ENCODE data around the gene FAM162A.
A peak's percentile ranks its signal among the peaks of the same experiment; 100 is the strongest.
"Not testable (repeated sequence)": the region's sequence is repeated elsewhere in the genome, so short reads cannot be mapped to it uniquely, and the experiment has no call there.

FAM162A gene

GRCh38 chr3:122364490-122364889, 19.5 kb upstream of the FAM162A start:
- H2AFZ ChIP-seq (ENCODE audit: low read depth, low read length) = no peak overlapping the region
- no peaks in the 10 kb centered on the region for H3K27me3 ChIP-seq (ENCODE audit: insufficient read depth, low read length)
- no peaks in the 10 kb centered on the region for H3K4me1 ChIP-seq (ENCODE audit: insufficient read depth, low read length)
- no peaks in the 10 kb centered on the region for H3K9me3 ChIP-seq (ENCODE audit: low read length)
- peaks cover 53% of the 10 kb centered on the region for H3K36me3 ChIP-seq (ENCODE audit: insufficient read depth, low read length)
- H3K4me3 ChIP-seq (ENCODE audit: low read length) = no peak overlapping the region

- peaks cover 56% of the 10 kb centered on the region for H3K36me3 ChIP-seq (ENCODE audit: insufficient read depth, low read length)
- H3K9me3 ChIP-seq (ENCODE audit: low read length) = no peaks in the 10 kb centered on the region
These were observed 18.9 kb upstream of the FAM162A start for GRCh38 chr3:122365073-122365472.

GRCh38 chr3:122365582-122366378, 18.2 kb upstream of the FAM162A start:
- not testable (repeated sequence) for H3K9me3 ChIP-seq (ENCODE audit: low read length); H3K4me3 ChIP-seq (ENCODE audit: low read length); H3K4me1 ChIP-seq (ENCODE audit: insufficient read depth, low read length); H2AFZ ChIP-seq (ENCODE audit: low read depth, low read length); H3K27me3 ChIP-seq (ENCODE audit: insufficient read depth, low read length)
- peaks cover 59% of the 10 kb centered on the region for H3K36me3 ChIP-seq (ENCODE audit: insufficient read depth, low read length)

More at GRCh38 chr3:122365073-122365472, 18.9 kb upstream of the FAM162A start:
- Histone ChIP-seq H3K27me3 (ENCODE audit: insufficient read depth, low read length) (no peaks in the 10 kb centered on the region), H2AFZ (ENCODE audit: low read depth, low read length) (no peak overlapping the region), H3K4me3 (ENCODE audit: low read length) (no peak overlapping the region), H3K4me1 (ENCODE audit: insufficient read depth, low read length) (no peaks in the 10 kb centered on the region)

GRCh38 chr3:122366379-122366749, 17.6 kb upstream of the FAM162A start:
- Histone ChIP-seq H2AFZ (ENCODE audit: low read depth, low read length) (no peak overlapping the region), H3K9me3 (ENCODE audit: low read length) (no peaks in the 10 kb centered on the region), H3K4me3 (ENCODE audit: low read length) (no peak overlapping the region), H3K27me3 (ENCODE audit: insufficient read depth, low read length) (no peaks in the 10 kb centered on the region), H3K36me3 (ENCODE audit: insufficient read depth, low read length) (peaks cover 58% of the 10 kb centered on the region), H3K4me1 (ENCODE audit: insufficient read depth, low read length) (no peaks in the 10 kb centered on the region)

GRCh38 chr3:122374034-122374433, 9.9 kb upstream of the FAM162A start:
- Histone ChIP-seq H3K4me1 (ENCODE audit: insufficient read depth, low read length) (no peaks in the 10 kb centered on the region), H2AFZ (ENCODE audit: low read depth, low read length) (no peak overlapping the region), H3K9me3 (ENCODE audit: low read length) (no peaks in the 10 kb centered on the region), H3K4me3 (ENCODE audit: low read length) (no peak overlapping the region), H3K27me3 (ENCODE audit: insufficient read depth, low read length) (no peaks in the 10 kb centered on the region), H3K36me3 (ENCODE audit: insufficient read depth, low read length) (peaks cover 15% of the 10 kb centered on the region)

GRCh38 chr3:122377975-122378374, 6.0 kb upstream of the FAM162A start:
- no peak overlapping the region for H3K4me3 ChIP-seq (ENCODE audit: low read length)
- H3K9me3 ChIP-seq (ENCODE audit: low read length) = no peaks in the 10 kb centered on the region
- no peaks in the 10 kb centered on the region for H3K27me3 ChIP-seq (ENCODE audit: insufficient read depth, low read length)
- H2AFZ ChIP-seq (ENCODE audit: low read depth, low read length) = no peak overlapping the region
- H3K36me3 ChIP-seq (ENCODE audit: insufficient read depth, low read length) = peaks cover 4% of the 10 kb centered on the region
- H3K4me1 ChIP-seq (ENCODE audit: insufficient read depth, low read length) = peaks cover 3% of the 10 kb centered on the region

GRCh38 chr3:122382888-122383666, 905 bp upstream of the FAM162A start, which contains the start of gene MIX23:
TSS of gene MIX23 (minus strand) at chr3:122383231. CDS start at chr3:122383224, 7 bp downstream.
- H3K9me3 ChIP-seq (ENCODE audit: low read length) = no peaks in the 10 kb centered on the region
- no peaks in the 10 kb centered on the region for H3K27me3 ChIP-seq (ENCODE audit: insufficient read depth, low read length)
- peaks cover 9% of the 10 kb centered on the region for H3K4me1 ChIP-seq (ENCODE audit: insufficient read depth, low read length)
- no peaks in the 10 kb centered on the region for H3K36me3 ChIP-seq (ENCODE audit: insufficient read depth, low read length)
- H2AFZ ChIP-seq (ENCODE audit: low read depth, low read length) = peak within 1 kb of the TSS; percentile 52
- peak within 1 kb of the TSS; percentile 87 for H3K4me3 ChIP-seq (ENCODE audit: low read length)

GRCh38 chr3:122387709-122388108, 3.7 kb downstream of the FAM162A start:
- H3K4me3 ChIP-seq (ENCODE audit: low read length) = no peak overlapping the region
- H3K4me1 ChIP-seq (ENCODE audit: insufficient read depth, low read length) = peaks cover 10% of the 10 kb centered on the region
- H3K36me3 ChIP-seq (ENCODE audit: insufficient read depth, low read length) = no peaks in the 10 kb centered on the region
- no peaks in the 10 kb centered on the region for H3K27me3 ChIP-seq (ENCODE audit: insufficient read depth, low read length)
- no peak overlapping the region for H2AFZ ChIP-seq (ENCODE audit: low read depth, low read length)
- H3K9me3 ChIP-seq (ENCODE audit: low read length) = no peaks in the 10 kb centered on the region

- no peak overlapping the region for H2AFZ ChIP-seq (ENCODE audit: low read depth, low read length)
- no peaks in the 10 kb centered on the region for H3K9me3 ChIP-seq (ENCODE audit: low read length)
- no peaks in the 10 kb centered on the region for H3K27me3 ChIP-seq (ENCODE audit: insufficient read depth, low read length)
- H3K4me1 ChIP-seq (ENCODE audit: insufficient read depth, low read length) = peaks cover 12% of the 10 kb centered on the region
- no peaks in the 10 kb centered on the region for H3K36me3 ChIP-seq (ENCODE audit: insufficient read depth, low read length)
- no peak overlapping the region for H3K4me3 ChIP-seq (ENCODE audit: low read length)
These were observed 5.2 kb downstream of the FAM162A start for GRCh38 chr3:122389197-122389596.

GRCh38 chr3:122389892-122390291, 5.9 kb downstream of the FAM162A start:
- Histone ChIP-seq H3K9me3 (ENCODE audit: low read length) (no peaks in the 10 kb centered on the region), H2AFZ (ENCODE audit: low read depth, low read length) (no peak overlapping the region), H3K4me3 (ENCODE audit: low read length) (no peak overlapping the region), H3K27me3 (ENCODE audit: insufficient read depth, low read length) (no peaks in the 10 kb centered on the region), H3K4me1 (ENCODE audit: insufficient read depth, low read length) (peaks cover 8% of the 10 kb centered on the region), H3K36me3 (ENCODE audit: insufficient read depth, low read length) (no peaks in the 10 kb centered on the region)

- no peaks in the 10 kb centered on the region for H3K36me3 ChIP-seq (ENCODE audit: insufficient read depth, low read length)
- no peaks in the 10 kb centered on the region for H3K27me3 ChIP-seq (ENCODE audit: insufficient read depth, low read length)
- H3K9me3 ChIP-seq (ENCODE audit: low read length) = no peaks in the 10 kb centered on the region
- no peak overlapping the region for H3K4me3 ChIP-seq (ENCODE audit: low read length)
- peaks cover 8% of the 10 kb centered on the region for H3K4me1 ChIP-seq (ENCODE audit: insufficient read depth, low read length)
- no peak overlapping the region for H2AFZ ChIP-seq (ENCODE audit: low read depth, low read length)
These were observed 6.7 kb downstream of the FAM162A start for GRCh38 chr3:122390665-122391064.

- no peaks in the 10 kb centered on the region for H3K9me3 ChIP-seq (ENCODE audit: low read length)
- no peaks in the 10 kb centered on the region for H3K36me3 ChIP-seq (ENCODE audit: insufficient read depth, low read length)
- H3K4me3 ChIP-seq (ENCODE audit: low read length) = no peak overlapping the region
- H3K4me1 ChIP-seq (ENCODE audit: insufficient read depth, low read length) = peaks cover 8% of the 10 kb centered on the region
- no peak overlapping the region for H2AFZ ChIP-seq (ENCODE audit: low read depth, low read length)
- H3K27me3 ChIP-seq (ENCODE audit: insufficient read depth, low read length) = no peaks in the 10 kb centered on the region
These were observed 7.9 kb downstream of the FAM162A start for GRCh38 chr3:122391681-122392446.
